ENCODE results near the gene SGIP1. TPM values are rescaled to one million over a fixed set of nuclear protein-coding genes. Genes with fewer than 3 reads are reported as not detected.
A peak's percentile ranks its signal among the peaks of the same experiment; 100 is the strongest.

Gene SGIP1
- total and polyA plus RNA-seq, 2 experiments from 2014 or later = 2.4 to 6.1 TPM

GRCh38 chr1:66747501-66747900, 213.5 kb downstream of the SGIP1 start (continued):
- TF ChIP-seq CTCF (conservative IDR thresholded peaks at IDR 0.05; ENCODE audit: low read depth in 2 of 2) = no peak
- TF ChIP-seq NANOG (IDR thresholded peaks at IDR 0.05; ENCODE audit: borderline replicate concordance) = no peak
- TF ChIP-seq POLR2AphosphoS5 (IDR thresholded peaks at IDR 0.05; ENCODE audit: low read depth) = no peak
- no peak for TF ChIP-seq ZNF331 (CRISPR knock-in tag; IDR thresholded peaks at IDR 0.05; ENCODE audit: low read depth)

- H2AFZ ChIP-seq = no peak overlapping the region
- TF ChIP-seq REST (IDR thresholded peaks at IDR 0.05; ENCODE audit: unreplicated experiment) = no peak
- no peak overlapping the region for H3K4me3 ChIP-seq
- H3K27ac ChIP-seq (ENCODE audit: low read depth) = no peak overlapping the region
- no peak for ATAC-seq
- no peaks in the 10 kb centered on the region for H3F3A ChIP-seq (replicated peaks; ENCODE audit: low read depth)
- H3K9me2 ChIP-seq (ENCODE audit: insufficient read depth) = no peaks in the 10 kb centered on the region
- no peak overlapping the region for H3K4me2 ChIP-seq
- no peak overlapping the region for H3K27ac Mint-ChIP-seq
- H3K4me3 Mint-ChIP-seq = no peak overlapping the region
- DNase-seq (ENCODE audit: low spot score) = no peak
- peaks cover 16% of the 10 kb centered on the region for H3K27me3 Mint-ChIP-seq (ENCODE audit: insufficient read depth, low read depth, poor library complexity)
- H3K79me2 ChIP-seq (replicated peaks; ENCODE audit: insufficient read depth) = no peaks in the 10 kb centered on the region
- 0 out of 2 replicates have a peak, but pooled peaks cover 3% of the 10 kb centered on the region for H3K4me1 ChIP-seq (ENCODE audit: insufficient read depth)
- peaks cover 8% of the 10 kb centered on the region for H3K4me1 Mint-ChIP-seq
- no peaks in the 10 kb centered on the region for H3K36me3 Mint-ChIP-seq (ENCODE audit: low read depth)
- peaks cover 26% of the 10 kb centered on the region for H3K27me3 ChIP-seq (ENCODE audit: insufficient read depth)
- H4K20me1 ChIP-seq (replicated peaks; ENCODE audit: insufficient read depth) = no peaks in the 10 kb centered on the region
- H3K36me3 ChIP-seq (ENCODE audit: insufficient read depth) = no peaks in the 10 kb centered on the region
- no peaks in the 10 kb centered on the region for H3K9me3 Mint-ChIP-seq
Measured at GRCh38 chr1:66750577-66750976, 216.6 kb downstream of the SGIP1 start.

GRCh38 chr1:66751160-66751559, 217.2 kb downstream of the SGIP1 start:
- ATAC-seq = no peak
- no peaks in the 10 kb centered on the region for H3K79me2 ChIP-seq (replicated peaks; ENCODE audit: insufficient read depth)
- Mint-ChIP-seq H3K36me3 (ENCODE audit: low read depth) (no peaks in the 10 kb centered on the region), H3K4me1 (peaks cover 8% of the 10 kb centered on the region), H3K4me3 (peak overlapping the region; percentile 87; the same call in 1 of the 3 replicates), H3K27ac (no peak overlapping the region), H3K9me3 (no peaks in the 10 kb centered on the region), H3K27me3 (ENCODE audit: insufficient read depth, low read depth, poor library complexity) (peaks cover 16% of the 10 kb centered on the region)
- TF ChIP-seq NANOG (IDR thresholded peaks at IDR 0.05; ENCODE audit: borderline replicate concordance) (no peak), CTCF (conservative IDR thresholded peaks at IDR 0.05; ENCODE audit: low read depth in 2 of 2) (no peak), JUNB (IDR thresholded peaks at IDR 0.05; ENCODE audit: unreplicated experiment) (no peak), ZNF331 (CRISPR knock-in tag; IDR thresholded peaks at IDR 0.05; ENCODE audit: low read depth) (no peak)
- H3K27me3 ChIP-seq (ENCODE audit: insufficient read depth) = peaks cover 26% of the 10 kb centered on the region
- H3K4me3 ChIP-seq = no peak overlapping the region
- H3K4me2 ChIP-seq = peak overlapping the region; percentile 78
- no peaks in the 10 kb centered on the region for H3K9me2 ChIP-seq (ENCODE audit: insufficient read depth)
- H3K36me3 ChIP-seq (ENCODE audit: insufficient read depth) = no peaks in the 10 kb centered on the region
- 0 out of 2 replicates have a peak, but pooled peaks cover 3% of the 10 kb centered on the region for H3K4me1 ChIP-seq (ENCODE audit: insufficient read depth)
- no peak overlapping the region for H3K27ac ChIP-seq (ENCODE audit: low read depth)
- H3F3A ChIP-seq (replicated peaks; ENCODE audit: low read depth) = no peaks in the 10 kb centered on the region
- no peak for DNase-seq (ENCODE audit: low spot score)
- peak overlapping the region; percentile 98 for H2AFZ ChIP-seq
- H4K20me1 ChIP-seq (replicated peaks; ENCODE audit: insufficient read depth) = no peaks in the 10 kb centered on the region

All from GM23338 (cell line).